Osteoblast (primary cell): ENCODE data around the gene SOBP. TPM values are rescaled to one million over a fixed set of nuclear protein-coding genes. Genes with fewer than 3 reads are reported as not detected.

Experiments
- DNase-seq: peaks from one replicate; pipeline ENCODE4 v3.0.0; 2011; ENCODE audit warnings: low spot score, mixed read lengths; ENCODE audit not compliant: insufficient read length; ENCODE audit errors: missing footprints
- H2AFZ ChIP-seq: 2 replicates; pipeline ENCODE4 v1.6.0; 2011; ENCODE audit warnings: mild to moderate bottlenecking, low read length
- H3K27ac ChIP-seq: 2 replicates; pipeline ENCODE4 v1.5.1; 2011; ENCODE audit warnings: mild to moderate bottlenecking, low read depth, low read length, moderate library complexity
- H3K27me3 ChIP-seq: 2 replicates; pipeline ENCODE4 v1.6.0; 2012; ENCODE audit warnings: mild to moderate bottlenecking, control low read depth, inconsistent platforms, low read length, moderate library complexity; ENCODE audit not compliant: insufficient read depth
- H3K36me3 ChIP-seq: 2 replicates; pipeline ENCODE4 v1.5.1; 2011; ENCODE audit warnings: mild to moderate bottlenecking, low read length, control low read depth, moderate library complexity; ENCODE audit not compliant: insufficient read depth
- H3K4me1 ChIP-seq: 2 replicates; pipeline ENCODE4 v1.5.1; 2011; ENCODE audit warnings: mild to moderate bottlenecking, low read length, control low read depth, moderate library complexity; ENCODE audit not compliant: insufficient read depth
- H3K4me2 ChIP-seq: 2 replicates; pipeline ENCODE4 v1.6.0; 2011; ENCODE audit warnings: mild to moderate bottlenecking, low read length; ENCODE audit not compliant: insufficient read depth
- H3K4me3 ChIP-seq: fragments of 200-600 bp; sonication (generic); 3 replicates; pipeline ENCODE4 v1.5.1; 2012; ENCODE audit warnings: mild to moderate bottlenecking, low read length, inconsistent platforms; ENCODE audit not compliant: insufficient read depth
- H3K79me2 ChIP-seq: 2 replicates; pipeline ENCODE4 v1.6.0; 2012; ENCODE audit warnings: mild to moderate bottlenecking, low read length, control low read depth, inconsistent platforms; ENCODE audit not compliant: insufficient read depth
- H3K9me3 ChIP-seq: 2 replicates; pipeline ENCODE4 v1.5.1; 2011; ENCODE audit warnings: low read depth, low read length, control low read depth
- H4K20me1 ChIP-seq: 2 replicates; pipeline ENCODE4 v1.6.0; 2012; ENCODE audit warnings: mild to moderate bottlenecking, low read length, control low read depth; ENCODE audit not compliant: insufficient read depth
- CTCF ChIP-seq: IDR thresholded peaks from 2 replicates; pipeline ENCODE4 v1.5.1; 2011; ENCODE audit warnings: mild to moderate bottlenecking, low read depth, low read length, moderate library complexity; ENCODE audit errors: extremely low read depth
- total RNA-seq: library from RNA; depleted of rRNA; stranded (reverse); fragments of >200 nt; gene quantifications from 2 replicates; pipeline ENCODE4 v1.2.3, GENCODE V29; 2012

SOBP gene
- total RNA-seq, 1 donor = 3.6 TPM

DNA sequence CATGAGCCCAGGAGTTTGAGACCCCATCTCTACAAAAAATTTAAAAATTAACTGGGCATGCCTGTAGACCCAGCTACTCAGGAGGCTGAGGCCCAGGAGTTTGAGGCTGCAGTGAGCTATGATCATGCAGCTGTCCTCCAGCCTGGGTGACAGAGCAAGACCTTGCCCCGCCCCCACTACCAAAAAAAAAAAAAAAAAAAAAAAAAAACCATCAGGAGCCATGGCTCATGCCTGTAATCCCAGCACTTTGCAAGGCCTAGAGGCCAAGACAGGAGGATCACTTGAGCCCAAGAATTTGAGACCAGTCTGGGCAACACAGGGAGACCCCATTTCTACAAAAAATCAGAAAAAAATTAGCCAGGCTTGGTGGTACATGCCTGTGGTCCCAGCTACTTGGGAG, 159.1 kb downstream of the SOBP start:
- no peaks in the 10 kb centered on the region for H3K9me3 ChIP-seq
- H3K4me1 ChIP-seq = peaks cover 4% of the 10 kb centered on the region
- DNase-seq = no peak
- H3K4me3 ChIP-seq = no peak overlapping the region
- no peaks in the 10 kb centered on the region for H3K36me3 ChIP-seq
- no peak overlapping the region for H3K27ac ChIP-seq
- no peaks in the 10 kb centered on the region for H3K27me3 ChIP-seq
- no peaks in the 10 kb centered on the region for H4K20me1 ChIP-seq
- no peak for TF ChIP-seq CTCF
- no peak overlapping the region for H3K4me2 ChIP-seq
- H3K79me2 ChIP-seq = no peaks in the 10 kb centered on the region
- no peak overlapping the region for H2AFZ ChIP-seq

DNA sequence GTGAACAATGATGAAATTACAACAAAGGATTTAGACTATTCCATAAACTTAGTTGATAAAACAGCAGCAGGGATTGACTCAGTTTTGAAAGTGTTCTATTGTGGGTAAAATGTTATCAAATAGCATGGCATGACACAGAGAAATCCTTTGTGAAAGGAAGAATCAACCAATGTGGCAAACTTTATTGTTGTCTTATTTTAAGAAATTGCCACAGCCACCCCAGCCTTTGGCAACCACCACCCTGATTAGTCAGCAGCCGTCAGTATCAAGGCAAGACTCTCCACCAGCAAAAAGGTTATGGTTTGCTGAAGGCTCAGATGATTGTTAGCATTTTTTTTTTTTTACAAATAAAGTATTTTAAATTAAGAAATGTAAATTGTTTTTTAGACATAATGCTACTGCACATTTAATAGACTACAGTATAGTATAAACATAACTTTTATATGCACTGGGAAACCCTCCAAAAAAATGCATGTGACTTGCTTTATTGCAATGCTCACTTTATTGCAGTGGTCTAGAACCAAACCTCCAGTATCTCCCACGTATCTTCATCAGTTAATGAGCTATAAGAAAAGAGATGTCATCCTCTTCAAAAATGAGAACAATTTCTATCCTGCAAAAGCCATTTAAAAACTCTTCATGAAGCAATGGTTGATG, 162.7 kb downstream of the SOBP start:
- H3K27me3 ChIP-seq = no peaks in the 10 kb centered on the region
- no peaks in the 10 kb centered on the region for H3K79me2 ChIP-seq
- H4K20me1 ChIP-seq = no peaks in the 10 kb centered on the region
- H3K4me2 ChIP-seq = no peak overlapping the region
- no peak overlapping the region for H3K27ac ChIP-seq
- no peak overlapping the region for H2AFZ ChIP-seq
- H3K4me3 ChIP-seq = no peak overlapping the region
- H3K9me3 ChIP-seq = no peaks in the 10 kb centered on the region
- no peak for TF ChIP-seq CTCF
- no peak for DNase-seq
- no peaks in the 10 kb centered on the region for H3K36me3 ChIP-seq
- H3K4me1 ChIP-seq = peaks cover 19% of the 10 kb centered on the region

DNA sequence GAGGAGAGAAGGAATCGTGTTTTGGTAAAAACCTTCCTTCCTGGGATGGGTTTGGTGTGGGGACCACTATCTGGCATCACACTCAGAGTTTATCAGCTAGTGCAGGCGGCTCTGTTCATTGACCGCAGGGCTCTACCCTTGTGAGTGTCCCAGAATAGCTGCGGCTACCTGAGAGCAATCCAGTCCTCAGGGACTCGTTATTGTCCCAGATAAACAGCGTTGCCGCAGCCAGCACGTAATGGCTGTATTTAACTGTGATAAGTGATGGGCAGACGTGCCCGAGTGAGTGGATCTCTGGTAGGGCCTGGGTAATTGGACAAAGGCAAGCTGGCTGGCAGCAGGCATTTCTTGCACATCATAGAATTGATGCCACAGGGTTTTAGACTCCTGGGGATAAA, 163.3 kb downstream of the SOBP start:
- no peak overlapping the region for H3K4me2 ChIP-seq
- no peaks in the 10 kb centered on the region for H3K9me3 ChIP-seq
- peaks cover 24% of the 10 kb centered on the region for H3K4me1 ChIP-seq

More for the DNA sequence above, 163.3 kb downstream of the SOBP start:
- no peaks in the 10 kb centered on the region for H4K20me1 ChIP-seq
- no peak for DNase-seq
- H3K27me3 ChIP-seq = no peaks in the 10 kb centered on the region
- H3K36me3 ChIP-seq = no peaks in the 10 kb centered on the region
- no peak overlapping the region for H2AFZ ChIP-seq
- TF ChIP-seq CTCF = no peak
- H3K79me2 ChIP-seq = no peaks in the 10 kb centered on the region
- no peak overlapping the region for H3K27ac ChIP-seq
- no peak overlapping the region for H3K4me3 ChIP-seq
